ENCODE results near the gene PLSCR1.

- TF ChIP-seq CTCF (conservative IDR thresholded peaks at IDR 0.05; ENCODE audit: low read depth in 2 of 2): no peak
- no peak for TF ChIP-seq CREB1 (CRISPR knock-in tag; IDR thresholded peaks at IDR 0.05; ENCODE audit: low read depth)
- no peak for TF ChIP-seq EZH2 (IDR thresholded peaks at IDR 0.05; ENCODE audit: low read depth, unreplicated experiment)
- TF ChIP-seq EZH2phosphoT487 (IDR thresholded peaks at IDR 0.05; ENCODE audit: unreplicated experiment): no peak
- no peak for TF ChIP-seq NANOG (IDR thresholded peaks at IDR 0.05; ENCODE audit: borderline replicate concordance)
- TF ChIP-seq POLR2AphosphoS5 (IDR thresholded peaks at IDR 0.05; ENCODE audit: low read depth): no peak
- no peak for TF ChIP-seq REST (IDR thresholded peaks at IDR 0.05; ENCODE audit: unreplicated experiment)
These were observed 59.1 kb downstream of the PLSCR1 start for GRCh38 chr3:146485297-146485696.
